ENCODE results near the gene ZNHIT2.

ZNHIT2 gene

DNA sequence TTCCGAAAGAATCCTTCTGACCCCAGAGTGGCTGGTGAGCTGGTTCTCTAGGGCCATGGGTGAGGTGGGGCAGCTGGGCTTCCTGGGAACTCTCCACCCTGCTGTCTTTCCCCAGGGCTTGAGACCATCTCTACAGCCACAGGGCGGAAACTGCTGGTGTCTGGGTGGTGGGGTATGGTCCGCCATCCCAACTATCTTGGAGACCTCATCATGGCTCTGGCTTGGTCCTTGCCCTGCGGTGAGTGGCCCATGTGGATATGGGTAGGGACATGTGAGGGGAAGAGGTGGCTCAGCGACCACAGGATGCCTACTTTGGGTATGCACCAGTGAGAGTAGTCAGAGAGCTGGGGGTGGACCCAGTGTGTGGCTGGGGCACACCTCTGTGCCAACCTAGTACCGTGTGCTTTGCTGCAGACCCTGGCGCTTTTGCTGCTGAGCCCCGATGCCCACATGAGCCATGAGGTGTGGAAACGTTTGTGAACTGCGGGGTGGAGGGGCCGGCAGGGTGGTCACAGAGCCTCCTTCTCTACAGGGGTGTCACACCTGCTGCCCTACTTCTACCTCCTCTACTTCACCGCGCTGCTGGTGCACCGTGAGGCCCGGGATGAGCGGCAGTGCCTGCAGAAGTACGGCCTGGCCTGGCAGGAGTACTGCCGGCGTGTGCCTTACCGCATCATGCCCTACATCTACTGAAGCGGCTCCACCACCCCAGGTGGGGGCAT lies 2.0 kb downstream of the ZNHIT2 start:
- peaks cover 3% of the 10 kb centered on the region for H3K4me1 ChIP-seq (ENCODE audit: control insufficient read depth, insufficient read depth, low read length)
- no peak overlapping the region for H3K9ac ChIP-seq (ENCODE audit: low read depth, low read length)
- peaks cover 37% of the 10 kb centered on the region for H3K36me3 ChIP-seq (ENCODE audit: control insufficient read depth, insufficient read depth, low read length)
- H3K9me3 ChIP-seq (ENCODE audit: control insufficient read depth, insufficient read depth, low read length), result no peaks in the 10 kb centered on the region
- H3K4me3 ChIP-seq (ENCODE audit: low read depth, low read length), result no peak overlapping the region
- no peaks in the 10 kb centered on the region for H3K27me3 ChIP-seq (ENCODE audit: control insufficient read depth, insufficient read depth, low read length)

DNA sequence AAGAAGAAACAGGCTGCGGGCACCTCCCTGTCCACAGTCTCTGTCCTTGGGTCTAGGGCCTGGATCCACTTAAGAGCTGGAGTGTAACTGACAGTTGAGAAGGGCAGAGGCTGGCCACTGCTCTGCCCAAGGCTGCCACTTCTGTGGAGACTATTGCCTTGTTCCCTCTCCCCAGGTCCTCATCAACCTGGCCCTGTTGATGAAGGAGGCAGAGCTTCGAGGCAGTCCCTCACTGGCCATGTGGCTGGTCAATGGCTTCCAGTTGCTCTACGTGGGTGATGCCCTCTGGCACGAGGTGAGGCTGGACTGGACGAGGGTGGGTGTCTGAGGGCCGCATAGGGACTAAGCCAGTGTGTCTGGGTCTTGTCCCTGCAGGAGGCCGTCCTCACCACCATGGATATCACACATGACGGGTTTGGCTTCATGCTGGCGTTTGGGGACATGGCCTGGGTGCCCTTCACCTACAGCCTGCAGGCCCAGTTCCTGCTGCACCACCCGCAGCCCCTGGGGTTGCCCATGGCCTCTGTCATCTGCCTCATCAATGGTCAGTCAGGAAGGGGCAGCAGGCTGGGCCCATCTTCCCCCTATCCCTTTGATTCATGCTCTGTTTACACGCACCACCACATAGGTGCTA lies 2.8 kb downstream of the ZNHIT2 start:
- H3K36me3 ChIP-seq (ENCODE audit: control insufficient read depth, insufficient read depth, low read length), result peaks cover 29% of the 10 kb centered on the region
- H3K9ac ChIP-seq (ENCODE audit: low read depth, low read length), result no peak overlapping the region
- no peaks in the 10 kb centered on the region for H3K27me3 ChIP-seq (ENCODE audit: control insufficient read depth, insufficient read depth, low read length)
- H3K4me1 ChIP-seq (ENCODE audit: control insufficient read depth, insufficient read depth, low read length), result peaks cover 3% of the 10 kb centered on the region
- H3K4me3 ChIP-seq (ENCODE audit: low read depth, low read length), result no peak overlapping the region
- H3K9me3 ChIP-seq (ENCODE audit: control insufficient read depth, insufficient read depth, low read length), result no peaks in the 10 kb centered on the region

DNA sequence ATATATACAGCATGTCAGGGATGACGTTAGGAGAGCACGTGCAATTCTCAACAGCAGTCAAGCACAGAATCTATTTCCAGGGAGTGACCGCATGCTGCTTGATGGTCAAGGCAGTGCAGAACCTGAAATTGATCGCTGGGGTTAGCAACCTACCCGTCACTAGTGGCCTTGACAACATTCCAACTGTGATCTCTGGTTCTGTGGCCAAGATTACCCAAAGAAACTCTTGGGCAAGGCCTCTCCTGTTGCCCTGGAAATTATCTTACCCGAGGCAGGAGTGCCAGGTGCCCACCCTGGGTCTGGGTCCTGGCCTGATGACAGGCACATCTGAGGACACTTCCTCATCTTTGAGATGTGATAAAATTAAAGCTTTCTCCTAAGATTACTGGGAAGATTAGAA lies 3.7 kb downstream of the ZNHIT2 start:
- Histone ChIP-seq H3K36me3 (ENCODE audit: control insufficient read depth, insufficient read depth, low read length) (peaks cover 27% of the 10 kb centered on the region), H3K27me3 (ENCODE audit: control insufficient read depth, insufficient read depth, low read length) (no peaks in the 10 kb centered on the region), H3K9ac (ENCODE audit: low read depth, low read length) (peak overlapping the region; percentile 47), H3K4me3 (ENCODE audit: low read depth, low read length) (peak overlapping the region; percentile 76), H3K9me3 (ENCODE audit: control insufficient read depth, insufficient read depth, low read length) (no peaks in the 10 kb centered on the region), H3K4me1 (ENCODE audit: control insufficient read depth, insufficient read depth, low read length) (peaks cover 3% of the 10 kb centered on the region)

- Histone ChIP-seq H3K36me3 (ENCODE audit: control insufficient read depth, insufficient read depth, low read length) (peaks cover 28% of the 10 kb centered on the region), H3K9me3 (ENCODE audit: control insufficient read depth, insufficient read depth, low read length) (no peaks in the 10 kb centered on the region), H3K9ac (ENCODE audit: low read depth, low read length) (peak overlapping the region; percentile 47), H3K4me1 (ENCODE audit: control insufficient read depth, insufficient read depth, low read length) (peaks cover 3% of the 10 kb centered on the region), H3K27me3 (ENCODE audit: control insufficient read depth, insufficient read depth, low read length) (no peaks in the 10 kb centered on the region), H3K4me3 (ENCODE audit: low read depth, low read length) (peak overlapping the region; percentile 76)
Observed at GRCh38 chr11:65113361-65113756, 4.1 kb downstream of the ZNHIT2 start.

DNA sequence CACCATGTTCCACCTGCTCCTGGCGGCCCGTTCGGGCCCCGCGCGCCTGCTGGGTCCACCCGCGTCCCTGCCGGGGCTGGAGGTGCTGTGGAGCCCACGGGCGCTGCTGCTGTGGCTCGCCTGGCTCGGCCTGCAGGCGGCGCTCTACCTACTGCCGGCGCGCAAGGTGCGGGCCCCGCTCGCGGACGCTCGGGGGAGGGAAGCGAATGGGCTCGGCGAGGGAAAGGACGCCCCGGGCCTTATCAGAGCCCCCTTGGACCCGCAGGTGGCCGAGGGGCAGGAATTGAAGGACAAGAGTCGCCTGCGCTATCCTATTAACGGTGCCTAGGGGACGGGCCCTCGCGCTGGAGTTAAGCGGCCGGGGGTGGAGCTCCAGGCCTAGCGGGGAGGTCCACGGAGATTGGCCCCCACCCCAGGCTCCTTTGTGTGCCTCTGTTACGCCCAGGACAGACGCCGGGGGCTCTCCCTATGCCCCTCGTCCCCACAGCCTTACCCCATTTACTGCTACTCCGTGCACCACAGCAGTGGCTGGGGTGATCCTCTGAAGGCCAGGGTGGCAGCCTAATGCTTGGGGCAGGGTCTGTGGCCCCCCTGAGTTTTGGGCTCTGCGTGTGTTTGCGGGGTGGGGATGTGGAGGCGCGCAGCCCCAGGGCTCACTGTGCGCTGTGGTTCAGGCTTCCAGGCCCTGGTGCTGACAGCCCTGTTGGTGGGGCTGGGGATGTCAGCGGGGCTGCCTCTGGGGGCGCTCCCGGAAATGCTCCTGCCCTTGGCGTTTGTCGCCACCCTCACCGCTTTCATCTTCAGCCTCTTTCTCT lies 4.7 kb downstream of the ZNHIT2 start:
- Histone ChIP-seq H3K4me3 (ENCODE audit: low read depth, low read length) (peak overlapping the region; percentile 76), H3K9me3 (ENCODE audit: control insufficient read depth, insufficient read depth, low read length) (no peaks in the 10 kb centered on the region), H3K4me1 (ENCODE audit: control insufficient read depth, insufficient read depth, low read length) (peaks cover 3% of the 10 kb centered on the region), H3K27me3 (ENCODE audit: control insufficient read depth, insufficient read depth, low read length) (no peaks in the 10 kb centered on the region), H3K9ac (ENCODE audit: low read depth, low read length) (peak overlapping the region; percentile 87), H3K36me3 (ENCODE audit: control insufficient read depth, insufficient read depth, low read length) (peaks cover 30% of the 10 kb centered on the region)

GRCh38 chr11:65111744-65112545 lies 5.6 kb downstream of the ZNHIT2 start, which contains the start of gene TM7SF2:
Gene TM7SF2, plus strand, starts transcription at chr11:65111872. Its CDS starts 144 bp downstream, at chr11:65112016.
- Histone ChIP-seq H3K9me3 (ENCODE audit: control insufficient read depth, insufficient read depth, low read length) (no peaks in the 10 kb centered on the region), H3K9ac (ENCODE audit: low read depth, low read length) (peak within 1 kb of the TSS; percentile 87), H3K4me1 (ENCODE audit: control insufficient read depth, insufficient read depth, low read length) (peaks cover 3% of the 10 kb centered on the region), H3K36me3 (ENCODE audit: control insufficient read depth, insufficient read depth, low read length) (peaks cover 33% of the 10 kb centered on the region), H3K4me3 (ENCODE audit: low read depth, low read length) (peak within 1 kb of the TSS; percentile 76), H3K27me3 (ENCODE audit: control insufficient read depth, insufficient read depth, low read length) (no peaks in the 10 kb centered on the region)

- no peaks in the 10 kb centered on the region for H3K27me3 ChIP-seq (ENCODE audit: control insufficient read depth, insufficient read depth, low read length)
- H3K4me1 ChIP-seq (ENCODE audit: control insufficient read depth, insufficient read depth, low read length), result peaks cover 3% of the 10 kb centered on the region
- H3K9me3 ChIP-seq (ENCODE audit: control insufficient read depth, insufficient read depth, low read length), result no peaks in the 10 kb centered on the region
- peak overlapping the region; percentile 35 for H3K4me3 ChIP-seq (ENCODE audit: low read depth, low read length)
- H3K9ac ChIP-seq (ENCODE audit: low read depth, low read length), result no peak overlapping the region
- H3K36me3 ChIP-seq (ENCODE audit: control insufficient read depth, insufficient read depth, low read length), result peaks cover 32% of the 10 kb centered on the region
Observed at GRCh38 chr11:65111159-65111743, 6.2 kb downstream of the ZNHIT2 start.

DNA sequence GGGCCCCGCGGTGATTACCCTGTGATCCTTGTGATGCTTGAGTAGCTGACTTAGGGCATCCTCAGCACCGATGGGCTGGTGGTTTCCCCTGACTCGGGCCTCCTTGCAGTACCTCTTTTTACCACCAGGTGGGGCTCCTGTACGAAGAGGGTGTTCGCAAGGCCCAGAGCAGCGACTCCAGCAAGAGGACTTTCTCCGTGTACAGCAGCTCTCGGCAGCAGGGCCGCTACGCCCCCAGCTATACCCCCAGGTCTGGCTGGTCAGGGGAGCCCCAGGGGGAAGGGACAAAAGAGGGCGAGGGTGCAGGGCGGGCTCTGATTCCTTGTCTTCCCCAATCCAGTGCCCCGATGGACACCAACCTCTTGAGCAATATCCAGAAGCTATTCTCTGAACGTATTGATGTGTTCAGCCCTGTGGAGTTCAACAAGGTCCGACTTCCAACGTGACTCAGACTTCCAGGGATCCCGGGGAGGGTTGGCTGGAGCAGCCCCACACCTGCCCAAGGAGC lies 7.1 kb downstream of the ZNHIT2 start:
- H3K4me3 ChIP-seq (ENCODE audit: low read depth, low read length), result no peak overlapping the region
- no peak overlapping the region for H3K9ac ChIP-seq (ENCODE audit: low read depth, low read length)
- no peaks in the 10 kb centered on the region for H3K27me3 ChIP-seq (ENCODE audit: control insufficient read depth, insufficient read depth, low read length)
- H3K36me3 ChIP-seq (ENCODE audit: control insufficient read depth, insufficient read depth, low read length), result peaks cover 25% of the 10 kb centered on the region
- peaks cover 3% of the 10 kb centered on the region for H3K4me1 ChIP-seq (ENCODE audit: control insufficient read depth, insufficient read depth, low read length)
- no peaks in the 10 kb centered on the region for H3K9me3 ChIP-seq (ENCODE audit: control insufficient read depth, insufficient read depth, low read length)

GRCh38 chr11:65109231-65110198 lies 8.0 kb downstream of the ZNHIT2 start:
- Histone ChIP-seq H3K9me3 (ENCODE audit: control insufficient read depth, insufficient read depth, low read length) (no peaks in the 10 kb centered on the region), H3K9ac (ENCODE audit: low read depth, low read length) (no peak overlapping the region), H3K27me3 (ENCODE audit: control insufficient read depth, insufficient read depth, low read length) (no peaks in the 10 kb centered on the region), H3K4me3 (ENCODE audit: low read depth, low read length) (no peak overlapping the region), H3K36me3 (ENCODE audit: control insufficient read depth, insufficient read depth, low read length) (peaks cover 20% of the 10 kb centered on the region), H3K4me1 (ENCODE audit: control insufficient read depth, insufficient read depth, low read length) (peaks cover 3% of the 10 kb centered on the region)

- no peak overlapping the region for H3K9ac ChIP-seq (ENCODE audit: low read depth, low read length)
- peaks cover 1% of the 10 kb centered on the region for H3K4me1 ChIP-seq (ENCODE audit: control insufficient read depth, insufficient read depth, low read length)
- H3K9me3 ChIP-seq (ENCODE audit: control insufficient read depth, insufficient read depth, low read length), result no peaks in the 10 kb centered on the region
- no peak overlapping the region for H3K4me3 ChIP-seq (ENCODE audit: low read depth, low read length)
- H3K36me3 ChIP-seq (ENCODE audit: control insufficient read depth, insufficient read depth, low read length), result peaks cover 19% of the 10 kb centered on the region
- H3K27me3 ChIP-seq (ENCODE audit: control insufficient read depth, insufficient read depth, low read length), result no peaks in the 10 kb centered on the region
Observed at GRCh38 chr11:65108469-65109123, 8.9 kb downstream of the ZNHIT2 start.

Measured in iPS-15b (cell line).